Measurements from ENCODE around the gene ZNF214.
"Not testable (repeated sequence)": the region's sequence is repeated elsewhere in the genome, so short reads cannot be mapped to it uniquely, and the experiment has no call there.

Gene ZNF214

GRCh38 chr11:6992026-6992425 is 28.1 kb downstream of the ZNF214 start:
- no peak overlapping the region for H3K4me3 ChIP-seq (ENCODE audit: low read depth, low read length)
- no peak for TF ChIP-seq CTCF (IDR thresholded peaks at IDR 0.05; ENCODE audit: insufficient read depth, low read depth, low read length, missing control alignments)
- no peak for DNase-seq (ENCODE audit: low read depth)

GRCh38 chr11:6991227-6991626 is 28.9 kb downstream of the ZNF214 start:
- DNase-seq (ENCODE audit: low read depth) = no peak
- no peak overlapping the region for H3K4me3 ChIP-seq (ENCODE audit: low read depth, low read length)
- TF ChIP-seq CTCF (IDR thresholded peaks at IDR 0.05; ENCODE audit: insufficient read depth, low read depth, low read length, missing control alignments) = no peak

- no peak overlapping the region for H3K4me3 ChIP-seq (ENCODE audit: low read depth, low read length)
- DNase-seq (ENCODE audit: low read depth) = no peak
- no peak for TF ChIP-seq CTCF (IDR thresholded peaks at IDR 0.05; ENCODE audit: insufficient read depth, low read depth, low read length, missing control alignments)
These were observed 31.6 kb downstream of the ZNF214 start for GRCh38 chr11:6988506-6988905.

- no peak overlapping the region for H3K4me3 ChIP-seq (ENCODE audit: low read depth, low read length)
- TF ChIP-seq CTCF (IDR thresholded peaks at IDR 0.05; ENCODE audit: insufficient read depth, low read depth, low read length, missing control alignments) = no peak
- DNase-seq (ENCODE audit: low read depth) = no peak
These were observed 33.7 kb downstream of the ZNF214 start for GRCh38 chr11:6986487-6986886.

GRCh38 chr11:6979365-6979764 is 40.8 kb downstream of the ZNF214 start:
- no peak overlapping the region for H3K4me3 ChIP-seq (ENCODE audit: low read depth, low read length)
- TF ChIP-seq CTCF (IDR thresholded peaks at IDR 0.05; ENCODE audit: insufficient read depth, low read depth, low read length, missing control alignments) = no peak
- no peak for DNase-seq (ENCODE audit: low read depth)

GRCh38 chr11:6969854-6970253 is 50.3 kb downstream of the ZNF214 start:
- DNase-seq (ENCODE audit: low read depth); H3K4me3 ChIP-seq (ENCODE audit: low read depth, low read length): not testable (repeated sequence)

DNA sequence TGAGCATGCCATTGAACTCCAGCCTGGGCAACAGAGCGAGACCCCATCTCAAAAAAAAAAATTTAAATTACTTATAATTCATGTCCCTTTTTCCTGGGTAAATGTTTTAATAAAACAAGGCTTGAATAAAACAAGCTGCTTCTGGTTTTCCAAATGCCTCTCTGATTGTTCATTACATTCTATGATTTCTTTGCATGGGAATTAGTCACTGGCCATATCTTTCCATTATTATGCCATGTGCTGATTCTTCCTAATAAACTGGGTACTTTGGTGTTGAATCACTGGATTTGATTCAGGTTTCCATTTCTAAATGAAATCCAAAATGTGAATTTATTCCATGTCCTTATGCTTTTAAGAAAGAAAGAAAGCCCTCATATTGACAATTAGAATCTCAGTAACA is 51.3 kb downstream of the ZNF214 start:
- TF ChIP-seq CTCF (IDR thresholded peaks at IDR 0.05; ENCODE audit: insufficient read depth, low read depth, low read length, missing control alignments) = no peak
- DNase-seq (ENCODE audit: low read depth) = no peak

GRCh38 chr11:6962673-6963072 is 57.5 kb downstream of the ZNF214 start:
- DNase-seq (ENCODE audit: low read depth) = peak; percentile 72
- H3K4me3 ChIP-seq (ENCODE audit: low read depth, low read length) = no peak overlapping the region
- TF ChIP-seq CTCF (IDR thresholded peaks at IDR 0.05; ENCODE audit: insufficient read depth, low read depth, low read length, missing control alignments) = no peak

More for the DNA sequence above, 51.3 kb downstream of the ZNF214 start:
- no peak overlapping the region for H3K4me3 ChIP-seq (ENCODE audit: low read depth, low read length)

Data from GM12865 (cell line).